Hepatocyte (in vitro differentiated cells): ENCODE results near the gene BAZ2B. TPM values are rescaled to one million over a fixed set of nuclear protein-coding genes. Genes with fewer than 3 reads are reported as not detected.

Source experiments
- DNase-seq: peaks from one replicate; pipeline ENCODE4 v3.0.0-alpha.2; 2016; ENCODE audit warnings: low spot score
- H2AFZ ChIP-seq: fragments of 200-600 bp; sonication (generic); 2 replicates; pipeline ENCODE4 v1.6.0; 2016; ENCODE audit warnings: antibody characterized with exemption, mild to moderate bottlenecking
- H3K27ac ChIP-seq: fragments of 200-600 bp; sonication (generic); 2 replicates; pipeline ENCODE4 v1.5.1; 2016; ENCODE audit warnings: mild to moderate bottlenecking
- H3K27me3 ChIP-seq: fragments of 200-600 bp; sonication (generic); 2 replicates; pipeline ENCODE4 v1.6.1; 2016
- H3K36me3 ChIP-seq: fragments of 200-600 bp; sonication (generic); replicated peaks from 2 replicates; pipeline ENCODE4 v1.5.1; 2016; ENCODE audit warnings: low read depth; ENCODE audit not compliant: insufficient read depth
- H3K4me1 ChIP-seq: fragments of 200-600 bp; sonication (generic); 2 replicates; pipeline ENCODE4 v1.5.1; 2016; ENCODE audit warnings: mild to moderate bottlenecking, moderate library complexity; ENCODE audit not compliant: insufficient read depth
- H3K4me2 ChIP-seq: fragments of 200-600 bp; sonication (generic); 2 replicates; pipeline ENCODE4 v1.6.0; 2016
- H3K4me3 ChIP-seq: fragments of 200-600 bp; sonication (generic); 2 replicates; pipeline ENCODE4 v1.5.1; 2016; ENCODE audit warnings: mild to moderate bottlenecking
- H3K79me2 ChIP-seq: fragments of 200-600 bp; sonication (generic); 2 replicates; pipeline ENCODE4 v1.6.0; 2017; ENCODE audit warnings: mild to moderate bottlenecking
- H3K9me2 ChIP-seq: fragments of 200-600 bp; sonication (generic); replicated peaks from 2 replicates; pipeline ENCODE4 v1.6.0; 2017; ENCODE audit warnings: mild to moderate bottlenecking; ENCODE audit not compliant: insufficient read depth
- H3K9me3 ChIP-seq: fragments of 200-600 bp; sonication (generic); 2 replicates; pipeline ENCODE4 v1.5.1; 2016; ENCODE audit warnings: low read depth, mild to moderate bottlenecking
- H4K20me1 ChIP-seq: fragments of 200-600 bp; sonication (generic); 2 replicates; pipeline ENCODE4 v1.6.0; 2016; ENCODE audit warnings: mild to moderate bottlenecking; ENCODE audit not compliant: insufficient read depth, poor library complexity, severe bottlenecking
- EZH2 ChIP-seq: fragments of 200-600 bp; sonication (generic); IDR thresholded peaks from 2 replicates; pipeline ENCODE4 v1.6.1; 2016; ENCODE audit warnings: antibody characterized with exemption, mild to moderate bottlenecking, borderline replicate concordance
- EZH2phosphoT487 ChIP-seq: fragments of 200-600 bp; sonication (generic); IDR thresholded peaks from one replicate; pipeline ENCODE4 v1.6.1; 2018; ENCODE audit warnings: antibody characterized with exemption, mild to moderate bottlenecking, low read depth, moderate library complexity; ENCODE audit not compliant: unreplicated experiment, severe bottlenecking
- WGBS: methylation state at CpG from one replicate; pipeline ENCODE4 v1.1.6; 2016; ENCODE audit warnings: low lambda C conversion rate; ENCODE audit errors: missing lambda C conversion rate; 5-methylcytosine and 5-hydroxymethylcytosine counted together
- polyA plus RNA-seq: library from polyadenylated mRNA; unstranded; fragments of >200 nt; fragmentation: Nextera tagmentation; extraction: Ambion mirVana; gene quantifications from 2 replicates; pipeline ENCODE4 v1.2.1, GENCODE V29; 2016
- total RNA-seq: library from RNA; depleted of rRNA; stranded (reverse); fragments of >200 nt; gene quantifications from 2 replicates; pipeline ENCODE4 v1.2.3, GENCODE V29; 2014
- TF ChIP-seq, protein P1 (sequence below): fragments of 200-600 bp; sonication (generic); IDR thresholded peaks from 2 replicates; pipeline ENCODE4 v1.5.1; 2016; ENCODE audit warnings: antibody characterized with exemption, mild to moderate bottlenecking; ENCODE audit not compliant: poor library complexity

The BAZ2B gene
- total and polyA plus RNA-seq, 2 experiments from 2014 or later = 40.7 to 83.3 TPM

DNA sequence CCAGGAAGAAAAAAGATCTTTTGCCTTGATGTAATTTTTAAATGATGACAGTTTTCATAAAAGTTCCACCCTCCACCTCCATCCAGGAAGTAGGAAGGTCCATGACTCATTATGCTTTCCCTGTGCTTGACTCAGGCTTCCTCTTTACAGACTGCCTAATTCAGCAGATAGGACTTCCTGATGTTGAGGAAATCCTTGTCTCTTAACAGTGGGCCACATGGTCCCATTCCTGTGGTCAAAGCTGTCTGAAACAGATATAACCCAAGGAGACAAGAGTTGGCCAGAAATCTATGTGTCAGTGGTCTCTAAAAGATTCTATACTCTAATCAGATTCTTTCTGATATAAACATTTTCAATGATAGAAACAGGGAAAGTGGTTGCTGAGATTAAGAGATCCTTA, 119.1 kb downstream of the BAZ2B start:
- no peak overlapping the region for H2AFZ ChIP-seq
- TF ChIP-seq EZH2phosphoT487 (no peak), EZH2 (no peak)
- TF ChIP-seq, protein P1, sequence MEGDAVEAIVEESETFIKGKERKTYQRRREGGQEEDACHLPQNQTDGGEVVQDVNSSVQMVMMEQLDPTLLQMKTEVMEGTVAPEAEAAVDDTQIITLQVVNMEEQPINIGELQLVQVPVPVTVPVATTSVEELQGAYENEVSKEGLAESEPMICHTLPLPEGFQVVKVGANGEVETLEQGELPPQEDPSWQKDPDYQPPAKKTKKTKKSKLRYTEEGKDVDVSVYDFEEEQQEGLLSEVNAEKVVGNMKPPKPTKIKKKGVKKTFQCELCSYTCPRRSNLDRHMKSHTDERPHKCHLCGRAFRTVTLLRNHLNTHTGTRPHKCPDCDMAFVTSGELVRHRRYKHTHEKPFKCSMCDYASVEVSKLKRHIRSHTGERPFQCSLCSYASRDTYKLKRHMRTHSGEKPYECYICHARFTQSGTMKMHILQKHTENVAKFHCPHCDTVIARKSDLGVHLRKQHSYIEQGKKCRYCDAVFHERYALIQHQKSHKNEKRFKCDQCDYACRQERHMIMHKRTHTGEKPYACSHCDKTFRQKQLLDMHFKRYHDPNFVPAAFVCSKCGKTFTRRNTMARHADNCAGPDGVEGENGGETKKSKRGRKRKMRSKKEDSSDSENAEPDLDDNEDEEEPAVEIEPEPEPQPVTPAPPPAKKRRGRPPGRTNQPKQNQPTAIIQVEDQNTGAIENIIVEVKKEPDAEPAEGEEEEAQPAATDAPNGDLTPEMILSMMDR = no peak
- H3K36me3 ChIP-seq = no peaks in the 10 kb centered on the region
- peaks cover 39% of the 10 kb centered on the region for H3K79me2 ChIP-seq
- no peaks in the 10 kb centered on the region for H3K9me2 ChIP-seq
- H3K27me3 ChIP-seq = no peaks in the 10 kb centered on the region
- H3K9me3 ChIP-seq = peaks cover 4% of the 10 kb centered on the region
- no peaks in the 10 kb centered on the region for H4K20me1 ChIP-seq
- peak; percentile 41 for DNase-seq
- no peak overlapping the region for H3K4me2 ChIP-seq
- H3K4me1 ChIP-seq = no peaks in the 10 kb centered on the region
- H3K27ac ChIP-seq = peak overlapping the region; percentile 35
- H3K4me3 ChIP-seq = no peak overlapping the region

DNA sequence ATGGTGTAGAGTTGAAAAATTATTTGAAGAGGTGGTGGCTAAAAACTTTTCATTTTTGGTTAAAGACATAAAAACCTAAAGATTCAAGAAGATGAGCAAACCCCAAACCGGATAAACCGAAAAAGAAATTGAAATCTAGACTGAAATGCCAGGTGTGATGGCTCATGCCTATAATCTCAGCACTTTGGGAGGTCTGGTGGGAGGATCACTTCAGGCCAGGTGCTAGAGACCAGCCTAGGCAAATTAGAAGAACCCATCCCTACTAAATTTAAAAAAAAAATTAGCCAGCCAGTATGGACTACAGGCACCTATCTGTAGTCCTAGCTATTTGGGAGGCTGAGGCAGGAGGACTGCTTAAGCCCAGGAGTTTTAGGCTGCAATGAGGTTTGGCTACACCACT, 126.9 kb downstream of the BAZ2B start:
- H3K9me2 ChIP-seq = no peaks in the 10 kb centered on the region
- no peak for DNase-seq
- no peaks in the 10 kb centered on the region for H4K20me1 ChIP-seq
- H3K79me2 ChIP-seq = peaks cover 55% of the 10 kb centered on the region
- H3K4me1 ChIP-seq = no peaks in the 10 kb centered on the region
- no peak overlapping the region for H3K27ac ChIP-seq
- no peak for TF ChIP-seq EZH2phosphoT487
- H3K4me2 ChIP-seq = no peak overlapping the region
- H2AFZ ChIP-seq = no peak overlapping the region
- 97% methylated on average over 2 of the region's 2 CpGs for WGBS
- H3K27me3 ChIP-seq = no peaks in the 10 kb centered on the region
- H3K36me3 ChIP-seq = no peaks in the 10 kb centered on the region
- no peaks in the 10 kb centered on the region for H3K9me3 ChIP-seq
- H3K4me3 ChIP-seq = no peak overlapping the region

DNA sequence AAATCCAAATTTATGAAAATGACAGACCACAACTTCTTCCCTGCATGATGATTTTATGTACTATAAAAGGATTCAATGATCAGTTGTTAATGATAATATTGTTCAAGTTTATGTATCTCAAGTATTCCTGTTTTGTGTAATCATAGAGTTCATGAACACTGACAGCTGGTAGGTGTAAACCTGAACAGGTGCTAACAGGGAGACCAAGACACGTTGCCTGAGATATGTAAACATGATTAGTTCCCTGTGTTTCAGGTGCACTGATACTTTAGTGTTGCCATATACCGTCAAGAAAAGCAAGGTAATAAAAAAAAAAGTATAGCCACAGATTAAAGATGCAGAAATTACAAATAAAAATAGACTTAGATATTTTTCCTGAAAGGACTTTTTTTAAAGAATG, 131.8 kb downstream of the BAZ2B start:
- H2AFZ ChIP-seq = no peak overlapping the region
- no peak overlapping the region for H3K4me2 ChIP-seq
- no peaks in the 10 kb centered on the region for H3K9me2 ChIP-seq
- H3K4me3 ChIP-seq = no peak overlapping the region
- H3K79me2 ChIP-seq = peaks cover 46% of the 10 kb centered on the region
- H3K27ac ChIP-seq = no peak overlapping the region
- H3K36me3 ChIP-seq = no peaks in the 10 kb centered on the region
- 64% methylated on average over 2 of the region's 2 CpGs for WGBS
- no peaks in the 10 kb centered on the region for H3K4me1 ChIP-seq
- H3K27me3 ChIP-seq = no peaks in the 10 kb centered on the region
- no peak for DNase-seq
- H4K20me1 ChIP-seq = peaks cover 3% of the 10 kb centered on the region
- no peaks in the 10 kb centered on the region for H3K9me3 ChIP-seq
- TF ChIP-seq EZH2 = no peak
- TF ChIP-seq, protein P1 = no peak
- TF ChIP-seq EZH2phosphoT487 = no peak

DNA sequence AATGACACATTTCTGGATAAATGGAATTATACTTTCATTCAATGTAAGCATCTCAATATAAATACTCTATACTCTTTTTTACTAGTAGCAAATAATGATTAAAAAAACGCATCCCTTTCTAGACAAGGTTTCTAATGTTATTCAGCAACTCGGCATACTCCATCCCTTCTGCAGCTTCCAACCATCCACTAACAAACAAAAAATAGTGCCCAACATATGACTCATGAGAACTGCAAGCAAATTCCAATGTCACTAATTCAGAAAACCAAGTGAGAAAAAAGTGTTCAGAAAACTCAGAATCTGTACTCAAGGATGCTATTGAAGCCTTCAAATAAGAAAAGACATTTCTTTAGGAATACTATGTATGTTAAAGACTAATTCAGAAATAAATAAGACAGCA, 140.0 kb downstream of the BAZ2B start:
- DNase-seq = no peak
- Histone ChIP-seq H3K4me3 (no peak overlapping the region), H3K4me2 (no peak overlapping the region), H3K36me3 (no peaks in the 10 kb centered on the region), H3K27me3 (no peaks in the 10 kb centered on the region), H3K4me1 (no peaks in the 10 kb centered on the region), H3K9me2 (no peaks in the 10 kb centered on the region), H3K27ac (no peak overlapping the region), H3K79me2 (peaks cover 8% of the 10 kb centered on the region), H2AFZ (no peak overlapping the region), H4K20me1 (peaks cover 3% of the 10 kb centered on the region), H3K9me3 (no peaks in the 10 kb centered on the region)
- TF ChIP-seq, protein P1 = no peak
- TF ChIP-seq EZH2 = no peak
- 98% methylated on average over 2 of the region's 2 CpGs for WGBS
